Ishikawa (cell line): ENCODE data around the gene DOCK1.

Experiments used
- CEBPB ChIP-seq: IDR thresholded peaks from 2 replicates; pipeline ENCODE4 v1.6.1; 2012
- EGR1 ChIP-seq: IDR thresholded peaks from 2 replicates; pipeline ENCODE4 v1.6.1; 2012
- EP300 ChIP-seq: IDR thresholded peaks from 2 replicates; pipeline ENCODE4 v1.6.1; 2012; ENCODE audit warnings: borderline replicate concordance
- MAX ChIP-seq: IDR thresholded peaks from 2 replicates; pipeline ENCODE4 v1.6.1; 2012
- REST ChIP-seq: IDR thresholded peaks from 2 replicates; pipeline ENCODE4 v1.6.1; 2012; ENCODE audit warnings: low read depth, mild to moderate bottlenecking
- TAF1 ChIP-seq: IDR thresholded peaks from 2 replicates; pipeline ENCODE4 v1.6.1; 2012; ENCODE audit warnings: low read depth, mild to moderate bottlenecking
- TCF12 ChIP-seq: IDR thresholded peaks from 2 replicates; pipeline ENCODE4 v1.6.1; 2012; ENCODE audit warnings: low read depth
- USF1 ChIP-seq: IDR thresholded peaks from 2 replicates; pipeline ENCODE4 v1.6.1; 2012

- TF ChIP-seq TAF1 (no peak), USF1 (no peak), CEBPB (no peak), EP300 (no peak), EGR1 (no peak), REST (no peak), MAX (no peak), TCF12 (no peak)
These were observed 237.6 kb downstream of the DOCK1 start for GRCh38 chr10:127142856-127143255.
